ENCODE measurements around the gene ODAM.

GRCh38 chr4:70225824-70226223, 30.3 kb downstream of the ODAM start, which contains the start of gene FDCSP:
- no peak for TF ChIP-seq CTCF (IDR thresholded peaks at IDR 0.05)
- no peak for TF ChIP-seq POLR2AphosphoS5 (IDR thresholded peaks at IDR 0.05)
- TF ChIP-seq EP300 (IDR thresholded peaks at IDR 0.05) = no peak
